NCI-H128 (cell line): ENCODE data around the gene RALGDS.

ENCODE experiments used
- DNase-seq: peaks from one replicate; lab custom pipeline; 2025; ENCODE audit not compliant: unreplicated experiment; lab: John Stamatoyannopoulos, UW

The RALGDS gene

GRCh38 chr9:133137451-133138231, 16.6 kb upstream of the RALGDS start:
- no peak for DNase-seq

GRCh38 chr9:133135146-133135745, 14.2 kb upstream of the RALGDS start:
- DNase-seq, result no peak

DNA sequence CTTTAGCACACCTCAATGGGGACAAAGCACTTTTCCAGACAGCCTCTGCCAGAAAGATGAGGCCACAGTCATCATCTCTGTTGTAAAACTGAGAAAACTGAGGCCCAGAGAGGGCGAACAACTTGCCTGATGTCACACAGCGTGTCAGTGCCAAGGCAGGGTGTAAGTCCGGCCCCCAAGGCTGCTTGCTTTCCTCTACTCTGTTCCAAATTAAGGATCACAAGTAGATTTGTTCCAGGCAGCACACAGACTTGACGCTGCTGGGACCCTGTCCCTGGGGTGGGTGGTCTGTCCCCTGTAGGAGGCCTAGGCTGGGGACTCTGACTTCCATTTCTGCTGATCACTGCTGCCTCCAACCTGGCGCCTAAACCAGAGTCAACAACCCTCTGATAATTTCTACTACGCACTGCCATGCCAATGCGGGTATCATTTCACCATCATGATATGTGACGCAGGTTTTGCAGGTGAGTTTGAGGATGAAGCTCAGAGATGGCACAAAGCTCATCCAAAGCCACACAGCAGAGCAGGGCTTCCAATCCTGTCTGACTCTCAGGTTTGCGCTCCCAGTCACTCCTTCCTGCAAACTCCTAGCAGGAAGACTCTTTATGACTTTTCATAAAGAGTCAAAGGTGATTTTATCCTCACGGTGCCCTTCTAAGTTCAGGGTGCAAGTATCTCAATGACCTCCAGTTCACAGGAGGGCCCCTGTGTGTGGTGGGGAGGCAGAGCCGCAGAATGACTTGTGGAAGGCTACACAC, 13.5 kb upstream of the RALGDS start:
- DNase-seq, result no peak

DNA sequence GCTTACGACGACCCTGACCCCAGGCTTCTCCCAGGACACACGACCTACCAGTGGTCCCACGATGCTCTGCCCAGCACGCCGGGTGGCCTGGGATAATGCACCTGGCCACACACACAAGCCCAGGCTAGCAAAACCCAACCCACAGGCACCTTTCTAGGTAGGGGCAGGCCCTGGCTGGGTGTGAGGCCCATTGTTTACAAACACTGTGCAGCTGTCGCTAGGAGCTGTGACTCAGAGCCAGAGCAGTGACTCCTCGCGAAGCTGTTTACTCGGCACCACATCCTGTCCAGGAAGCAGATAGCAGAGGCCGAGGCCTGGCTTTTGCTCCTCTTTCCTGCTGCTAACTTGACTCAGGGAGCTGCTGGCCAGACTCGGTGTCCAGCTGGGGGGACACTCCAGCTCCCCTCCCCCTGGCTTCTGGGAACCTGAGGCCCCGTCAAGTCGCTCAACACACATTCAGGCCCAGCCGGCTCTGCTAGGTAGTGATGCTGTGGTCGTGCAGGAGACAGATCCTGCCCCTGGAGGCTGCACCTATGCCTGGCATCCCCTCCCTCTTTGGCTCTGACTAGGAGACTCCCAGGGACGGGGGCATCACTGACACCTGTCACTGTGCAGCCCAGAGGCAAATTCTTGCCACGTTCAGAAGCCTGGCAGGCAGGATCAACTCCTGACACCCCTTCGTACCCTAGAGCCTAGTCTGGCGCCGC, 12.8 kb upstream of the RALGDS start:
- peak; percentile 36 for DNase-seq

GRCh38 chr9:133132174-133132573, 11.1 kb upstream of the RALGDS start:
- DNase-seq, result no peak

DNA sequence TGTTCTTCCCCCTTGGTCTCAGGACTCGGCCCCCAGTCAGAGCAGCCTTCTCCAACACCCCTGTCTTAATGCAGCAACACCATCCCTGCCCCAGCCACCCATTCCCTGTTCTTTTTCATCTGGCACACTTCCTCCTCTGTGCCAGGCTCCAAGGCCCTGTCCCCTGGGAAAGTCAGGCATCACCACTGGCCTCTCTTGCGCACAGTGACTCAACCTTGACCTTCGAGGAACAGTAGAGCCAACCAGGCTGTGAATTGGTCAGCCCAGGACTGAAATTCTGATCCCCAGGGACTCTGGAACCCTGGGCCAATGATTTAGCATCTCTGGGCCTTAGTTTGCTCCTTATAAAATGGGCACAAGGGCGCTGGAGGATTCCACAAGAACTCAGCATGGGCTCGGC, 10.5 kb upstream of the RALGDS start:
- no peak for DNase-seq

GRCh38 chr9:133130685-133131244, 9.7 kb upstream of the RALGDS start:
- DNase-seq, result no peak

DNA sequence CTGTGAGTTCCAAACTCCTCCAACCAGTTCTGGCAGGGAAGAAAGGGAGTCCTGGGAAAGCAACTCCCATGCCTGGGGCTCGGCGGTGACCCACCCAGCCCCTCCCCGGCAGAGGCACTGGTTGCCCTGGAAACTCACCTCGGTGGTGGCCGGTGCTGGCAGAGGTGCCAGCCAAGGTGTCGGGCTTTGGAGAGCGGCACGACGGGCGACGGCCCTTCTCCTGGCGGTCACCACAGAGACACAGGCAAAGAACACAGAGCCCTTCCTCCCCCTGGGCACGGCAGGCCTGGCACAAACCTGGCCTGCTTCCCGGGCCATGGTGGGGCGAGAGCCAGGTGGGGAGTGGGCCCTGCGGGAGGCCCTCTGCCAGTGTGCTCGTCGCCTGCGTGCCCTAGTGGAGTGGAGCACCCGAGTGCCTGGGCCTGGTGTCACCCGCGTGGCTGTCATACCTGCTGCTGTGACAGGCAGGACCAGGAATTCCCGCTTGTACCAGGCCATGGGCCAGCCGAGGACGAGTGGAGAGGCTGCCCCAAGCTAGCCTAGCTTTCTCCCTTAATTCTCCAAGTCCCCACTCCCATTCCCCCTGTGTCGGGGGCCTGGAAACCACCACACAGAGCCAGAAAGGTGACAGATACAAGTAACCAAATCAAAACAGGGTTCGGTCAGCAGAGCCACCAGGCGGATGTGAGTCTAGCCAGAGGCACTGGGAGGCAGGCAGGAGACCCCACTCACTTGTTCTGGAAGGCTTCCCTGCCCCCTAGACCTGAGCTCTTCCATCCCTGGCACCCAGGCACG, 8.2 kb upstream of the RALGDS start:
- no peak for DNase-seq

DNA sequence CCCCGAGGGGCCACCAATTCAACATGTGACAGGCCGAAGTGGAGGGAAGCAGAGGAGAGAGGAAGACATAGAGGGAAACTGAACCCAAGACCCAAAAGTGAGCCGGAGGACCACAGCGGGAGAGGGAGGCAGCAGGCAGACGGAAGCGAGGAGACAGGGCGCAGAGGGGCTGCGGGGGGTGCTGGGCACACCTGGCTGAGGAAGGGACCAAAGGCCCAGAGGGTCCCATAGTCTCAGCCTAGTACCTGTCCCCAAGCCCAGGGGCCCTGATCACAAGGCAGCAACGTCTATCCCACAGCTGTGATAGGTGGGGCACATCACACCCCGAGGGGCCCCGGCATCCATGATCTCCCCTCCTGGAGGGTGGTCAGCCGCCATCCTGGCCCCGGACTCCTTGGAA, 7.1 kb upstream of the RALGDS start:
- no peak for DNase-seq

DNA sequence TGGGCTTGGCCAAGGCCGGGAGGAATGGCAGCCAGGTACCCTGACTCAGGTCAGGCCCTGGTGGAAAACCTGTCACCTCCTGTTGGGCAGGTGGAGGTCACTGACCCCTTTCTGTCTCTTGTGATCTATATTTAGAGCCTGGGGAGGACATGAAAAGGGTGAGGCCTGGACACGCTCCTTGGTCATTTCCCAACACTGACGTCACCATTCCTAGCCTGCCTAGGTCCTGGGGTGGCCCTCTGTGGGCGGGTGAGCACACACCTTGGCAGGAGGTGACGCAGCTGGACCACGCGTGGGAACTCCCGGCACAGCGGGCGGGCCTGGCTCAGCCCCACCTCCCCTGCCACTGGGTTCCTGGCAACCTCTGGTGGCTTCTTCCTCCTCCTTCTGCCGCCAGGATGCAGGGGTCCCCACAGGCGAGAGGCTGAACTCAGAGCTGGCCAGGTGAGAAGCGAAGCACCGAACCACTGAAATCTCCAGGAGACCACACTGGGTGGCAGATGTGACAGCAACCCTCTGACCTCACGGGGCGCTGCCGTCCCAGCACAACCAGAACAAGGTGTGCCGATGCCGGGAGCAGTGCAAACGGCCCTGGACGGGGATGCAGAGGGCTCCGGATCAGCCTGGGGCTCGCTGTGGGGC, 6.4 kb upstream of the RALGDS start:
- no peak for DNase-seq

GRCh38 chr9:133126697-133127339, 5.8 kb upstream of the RALGDS start:
- no peak for DNase-seq

- no peak for DNase-seq
Observed at GRCh38 chr9:133125941-133126696, 5.1 kb upstream of the RALGDS start.

- DNase-seq, result no peak
Observed at GRCh38 chr9:133124907-133125275, 3.9 kb upstream of the RALGDS start.

GRCh38 chr9:133124123-133124906, 3.3 kb upstream of the RALGDS start:
- DNase-seq, result no peak

GRCh38 chr9:133122935-133123611, 2.0 kb upstream of the RALGDS start:
- DNase-seq, result no peak

DNA sequence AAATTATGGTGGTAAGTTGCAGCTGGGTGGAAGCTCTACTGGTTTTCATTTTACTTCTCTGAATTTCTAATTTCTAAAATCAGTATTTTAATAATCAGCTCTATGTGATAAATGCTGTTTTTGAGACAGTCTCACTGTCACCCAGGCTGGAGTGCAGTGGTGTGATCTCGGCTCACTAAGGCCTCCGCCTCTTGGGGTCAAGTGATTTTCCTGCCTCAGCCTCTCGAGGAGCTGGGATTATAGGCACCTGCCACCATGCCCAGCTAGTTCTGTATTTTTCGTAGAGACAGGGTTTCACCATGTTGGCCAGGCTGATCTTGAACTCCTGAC, 1.5 kb upstream of the RALGDS start:
- DNase-seq, result no peak

GRCh38 chr9:133121915-133122550, 993 bp upstream of the RALGDS start:
- DNase-seq, result no peak
